Stimulated activated CD4-positive, alpha-beta T cell treated with anti-CD3 and anti-CD28 coated beads, TNF-alpha, amount 100 ng/mL, for 4 hours (primary cell): ENCODE data around the gene GPR176.

Experiments
- DNase-seq, 3 experiments: peaks; one replicate each; pipeline ENCODE4 v3.0.0-alpha.2; 2020; ENCODE audit warnings: low read depth in 3 of 3

The GPR176 gene

DNA sequence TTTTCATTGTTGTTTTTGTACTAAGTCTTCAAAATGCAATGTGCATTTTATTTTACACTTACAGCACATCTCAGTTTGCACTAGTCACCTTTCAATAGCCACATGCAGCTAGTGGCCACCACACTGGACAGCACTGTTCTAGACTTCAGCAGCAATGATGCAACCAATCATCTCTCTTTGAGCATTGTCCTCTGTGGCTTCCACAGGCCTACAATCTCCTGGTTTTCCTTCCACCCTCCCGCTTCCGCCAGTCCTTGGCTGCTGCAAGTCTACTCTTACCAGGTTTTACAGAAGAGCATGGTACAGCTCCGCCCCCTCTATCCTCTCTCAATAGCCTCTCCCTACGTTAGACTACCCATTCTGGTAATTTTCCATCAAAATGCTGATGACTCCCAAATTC is 112.3 kb downstream of the GPR176 start:
- DNase-seq, result no peak

DNA sequence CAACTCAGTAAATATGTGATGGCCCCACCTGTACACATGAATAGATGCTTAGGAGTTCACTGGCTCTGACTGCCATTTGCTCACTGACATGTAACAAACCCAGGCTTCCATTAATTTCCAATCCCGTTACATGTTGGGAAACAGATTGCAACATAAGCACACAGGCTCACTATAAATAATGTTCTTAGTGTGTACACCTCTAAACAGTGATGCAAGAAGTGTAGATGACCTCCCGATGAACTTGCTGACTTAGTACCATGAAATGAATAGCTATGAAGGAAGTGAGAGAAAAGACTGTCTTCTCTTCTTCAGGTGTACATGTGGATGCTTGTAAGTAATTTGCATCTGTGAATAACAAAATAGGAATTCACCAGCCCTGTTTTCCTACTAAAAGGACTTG is 116.0 kb downstream of the GPR176 start:
- DNase-seq, result no peak

DNA sequence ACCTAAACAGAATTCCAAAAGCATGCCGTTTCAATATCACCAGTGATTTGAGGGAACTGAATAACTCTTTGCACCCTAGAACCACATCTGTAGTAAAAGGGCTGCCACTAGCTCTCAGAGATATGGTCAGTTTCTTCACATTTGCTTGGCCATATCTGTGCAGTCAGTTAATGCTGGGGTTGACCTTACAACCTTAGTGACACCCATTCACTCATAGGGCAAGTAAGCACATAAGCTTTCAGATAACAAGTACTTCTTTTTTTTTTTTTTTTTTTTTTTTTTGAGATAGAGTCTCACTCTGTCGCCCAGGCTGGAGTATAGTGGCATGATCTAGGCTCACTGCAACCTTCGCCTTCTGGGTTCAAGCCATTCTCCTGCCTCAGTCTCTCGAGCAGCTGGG is 117.0 kb downstream of the GPR176 start:
- DNase-seq, result no peak

DNA sequence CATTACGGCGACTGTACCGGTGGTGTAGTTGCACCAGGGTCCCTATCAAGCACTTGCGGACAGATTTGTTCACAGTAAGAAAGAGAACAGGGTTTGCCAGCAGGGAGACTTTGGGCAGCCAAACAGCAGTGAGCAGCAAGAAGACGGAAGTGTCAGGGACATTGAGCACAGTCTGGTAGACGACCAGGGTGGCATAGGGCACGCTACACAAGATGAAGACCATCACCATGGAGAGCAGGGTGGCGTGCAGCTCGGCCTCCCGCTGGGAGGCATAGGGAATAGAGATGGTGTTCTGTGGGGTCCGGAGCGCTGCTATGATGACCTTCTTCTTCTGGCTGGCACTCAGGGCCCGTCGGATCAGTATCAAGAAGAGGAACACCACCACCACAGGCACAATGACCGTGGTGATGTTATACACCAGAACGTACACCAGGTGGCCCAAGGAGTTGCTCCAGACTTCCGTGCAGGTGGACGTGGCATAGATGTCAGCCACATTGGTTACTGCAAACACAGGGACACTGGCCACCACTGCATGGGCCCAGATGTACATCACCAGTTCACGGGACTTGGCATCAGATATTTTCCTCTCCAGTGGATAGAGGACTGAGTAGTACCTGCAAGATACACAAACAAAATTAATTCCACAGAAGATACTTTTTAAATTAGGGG is 118.3 kb downstream of the GPR176 start:
- DNase-seq, result no peak

DNA sequence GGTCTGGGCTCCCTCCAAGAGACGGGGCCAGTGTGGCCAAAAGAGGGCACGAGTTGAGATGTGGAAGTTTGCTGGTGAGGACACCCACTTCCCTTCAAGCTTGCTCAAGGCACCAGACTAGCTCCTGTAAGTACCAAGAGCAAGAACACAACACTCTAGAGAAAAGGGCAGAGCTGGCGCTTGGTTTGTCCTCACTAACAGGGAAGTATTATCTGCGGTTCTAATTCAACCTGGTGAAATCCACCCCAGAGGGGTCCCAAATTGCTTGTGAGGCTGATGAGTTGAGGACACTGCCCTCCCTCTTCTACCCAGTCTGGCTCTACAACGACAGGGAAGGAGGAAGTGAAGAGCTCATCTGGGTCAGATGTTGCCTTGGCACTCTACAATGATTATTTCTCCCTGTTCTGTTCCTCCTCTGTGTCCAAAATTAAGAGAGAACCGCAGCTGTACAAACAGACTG is 120.5 kb downstream of the GPR176 start:
- DNase-seq, result no peak

DNA sequence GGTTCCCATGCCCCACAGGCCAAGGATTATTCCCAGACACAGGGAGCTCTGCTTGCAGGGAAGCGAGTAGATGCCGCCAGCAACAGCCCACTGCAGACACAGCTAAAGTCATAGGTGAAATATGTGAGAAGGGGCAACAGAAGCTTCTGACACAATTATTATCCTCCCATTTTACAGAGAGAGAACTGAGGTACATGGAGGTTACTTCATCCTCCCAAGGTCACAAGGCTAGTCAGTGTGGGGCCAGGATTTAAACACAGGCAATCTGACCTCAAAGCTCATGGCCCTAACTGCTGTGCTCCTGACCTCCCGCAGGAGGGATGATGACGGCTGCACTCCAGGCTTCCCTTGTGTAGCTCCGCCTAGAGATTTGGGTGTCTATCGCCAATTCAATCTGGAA is 121.7 kb downstream of the GPR176 start:
- DNase-seq, result no peak

DNA sequence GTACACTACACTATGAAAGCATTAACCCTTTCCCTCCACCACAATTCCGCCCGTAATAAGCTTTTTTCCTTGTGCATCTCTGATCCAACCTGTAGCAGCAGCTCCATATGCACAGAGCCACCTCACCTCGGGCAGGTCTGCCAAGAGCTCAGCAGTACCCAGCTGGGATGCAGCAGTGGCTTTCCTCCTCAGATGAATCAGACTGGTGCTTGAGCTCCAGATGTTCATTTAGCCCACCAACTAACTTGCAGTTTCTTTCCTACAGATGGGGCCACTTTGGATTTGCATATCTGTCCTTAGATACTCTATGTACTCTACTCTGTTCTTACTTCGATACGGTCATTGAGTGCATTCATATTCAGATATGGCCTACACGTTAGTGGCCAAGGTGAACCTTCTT is 122.7 kb downstream of the GPR176 start:
- DNase-seq, result no peak

DNA sequence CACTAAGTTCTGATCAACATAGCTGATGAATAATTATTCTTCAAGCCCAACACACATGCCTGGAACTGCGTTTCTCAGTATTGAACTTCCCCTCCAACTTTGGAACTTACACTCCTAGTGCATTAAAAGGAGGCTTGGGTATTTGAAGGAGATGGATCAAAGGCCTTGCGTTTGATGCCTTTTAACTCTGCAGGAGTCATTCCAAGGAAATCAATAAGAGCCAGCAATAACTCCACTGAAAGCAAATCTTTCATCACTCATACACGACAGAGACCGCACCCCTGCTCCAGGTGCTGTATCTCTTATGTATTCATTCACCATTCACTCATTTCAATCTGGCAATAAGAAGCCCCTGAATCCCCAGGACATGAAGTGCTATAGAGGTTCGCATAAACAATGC is 123.5 kb downstream of the GPR176 start:
- DNase-seq, result no peak

DNA sequence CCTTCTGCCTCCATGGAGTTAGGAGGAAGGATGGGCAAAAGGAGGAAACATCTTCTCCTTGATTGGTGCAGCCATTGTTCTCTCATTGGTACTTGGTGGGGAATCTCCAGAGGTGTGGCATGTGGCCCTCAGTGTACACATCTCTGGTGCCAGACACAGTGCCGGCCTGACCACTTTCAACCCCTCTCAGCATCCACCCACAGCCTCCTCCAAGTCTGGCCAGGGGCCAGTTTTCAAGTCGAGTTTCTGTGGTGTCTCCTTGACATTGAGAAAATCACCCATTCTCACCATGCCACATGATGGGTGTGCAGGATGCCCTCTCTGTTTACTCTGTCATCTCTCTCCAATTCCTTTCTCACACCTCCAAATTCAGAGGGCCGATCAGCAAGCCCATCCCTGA is 124.6 kb downstream of the GPR176 start:
- no peak for DNase-seq

DNA sequence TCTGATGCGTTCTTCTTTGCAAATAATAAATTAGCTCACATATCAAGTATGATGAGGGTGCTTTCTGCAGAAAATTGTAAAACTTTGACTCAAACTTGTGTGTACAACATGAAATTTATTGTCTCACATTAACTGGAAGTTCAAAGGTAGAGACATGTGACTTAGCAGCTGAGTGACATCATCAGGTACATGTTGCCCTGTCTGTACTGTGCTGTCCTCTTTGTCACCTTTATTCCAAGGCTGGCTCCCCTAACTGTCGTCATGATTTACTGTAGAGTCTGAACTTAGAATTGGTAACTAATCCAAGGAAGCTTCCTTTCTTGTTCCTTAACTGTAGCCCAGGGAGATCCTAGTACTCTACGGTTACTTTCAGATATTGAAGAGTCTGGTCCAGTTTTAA is 125.1 kb downstream of the GPR176 start:
- DNase-seq, result no peak

DNA sequence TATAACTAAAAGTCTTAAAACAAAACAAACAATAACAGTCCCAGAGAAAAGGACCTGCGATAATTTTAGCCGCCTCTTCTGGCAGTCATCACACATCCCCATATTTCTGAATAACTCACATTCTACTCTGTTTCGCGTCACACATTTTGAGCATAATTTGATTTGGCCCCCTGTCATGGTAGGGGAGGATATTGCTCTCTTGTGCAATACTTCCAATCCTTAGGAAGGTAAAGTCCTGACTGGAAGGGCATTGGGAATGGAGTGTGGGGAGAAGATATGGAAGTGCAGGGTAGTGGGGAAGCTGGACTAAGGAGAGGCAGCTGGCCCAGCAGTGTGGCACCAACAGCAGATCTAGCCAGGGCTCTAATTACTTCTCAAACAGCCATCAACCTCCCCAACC is 126.1 kb downstream of the GPR176 start:
- DNase-seq, result no peak

DNA sequence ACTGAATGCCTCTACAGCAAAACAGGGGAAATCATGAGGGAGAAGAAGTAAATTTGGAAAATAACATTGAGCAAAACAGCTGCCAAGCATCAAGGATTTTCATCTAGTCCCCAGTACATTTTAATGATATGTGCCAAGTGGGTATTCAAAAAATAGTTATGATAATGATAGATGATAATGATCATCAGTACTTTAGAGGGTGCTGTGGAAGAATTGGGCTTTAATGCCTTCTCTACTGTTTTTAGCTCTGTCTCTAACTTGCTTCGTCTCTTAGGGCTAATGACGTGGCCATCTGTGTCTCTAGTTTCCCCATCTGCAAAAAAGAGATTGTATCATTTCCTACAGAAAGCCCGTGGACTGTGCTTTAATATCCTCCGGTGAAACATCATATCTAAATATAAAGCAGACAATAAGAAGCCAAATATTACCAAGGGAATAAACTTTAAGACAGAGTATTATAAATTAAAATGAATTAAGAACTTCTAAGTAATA is 127.2 kb downstream of the GPR176 start:
- DNase-seq, result no peak

DNA sequence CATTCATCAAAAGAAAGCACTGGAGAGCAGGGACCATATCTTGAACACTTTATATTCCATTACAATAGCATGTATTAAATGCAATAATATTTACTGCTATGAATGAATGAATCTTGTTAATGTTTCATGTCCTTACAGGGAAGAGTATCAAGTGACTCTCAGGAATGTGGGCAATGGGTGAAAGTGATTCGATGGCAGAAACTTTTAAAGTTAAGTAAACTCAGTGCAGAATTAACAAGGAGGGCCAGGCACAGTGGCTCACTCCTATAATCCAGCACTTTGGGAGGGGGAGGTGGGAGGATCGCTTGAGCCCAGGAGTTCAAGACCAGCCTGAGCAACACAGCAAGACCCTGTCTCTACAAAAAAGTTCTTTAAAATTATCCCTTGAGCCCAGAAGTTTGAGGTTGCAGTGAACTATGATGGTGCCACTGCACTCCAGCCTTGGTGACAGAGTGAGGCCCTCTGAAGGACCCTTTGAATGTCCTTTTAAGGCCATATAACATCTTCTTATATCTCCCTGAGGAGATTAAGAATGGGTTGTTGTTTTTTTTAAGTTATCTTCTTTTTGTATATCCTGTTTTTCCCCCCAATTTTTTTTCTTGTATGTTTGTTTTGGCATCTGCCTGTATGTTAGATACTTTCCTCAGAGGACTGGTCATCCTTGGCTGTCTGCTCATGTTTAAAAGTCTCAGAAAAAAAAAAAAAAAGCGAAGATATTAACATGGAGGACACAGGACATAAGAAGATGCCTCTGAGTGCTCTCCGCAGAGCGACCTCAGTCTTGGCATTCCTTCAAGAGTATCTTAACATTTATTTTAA is 127.8 kb downstream of the GPR176 start:
- DNase-seq, result no peak

DNA sequence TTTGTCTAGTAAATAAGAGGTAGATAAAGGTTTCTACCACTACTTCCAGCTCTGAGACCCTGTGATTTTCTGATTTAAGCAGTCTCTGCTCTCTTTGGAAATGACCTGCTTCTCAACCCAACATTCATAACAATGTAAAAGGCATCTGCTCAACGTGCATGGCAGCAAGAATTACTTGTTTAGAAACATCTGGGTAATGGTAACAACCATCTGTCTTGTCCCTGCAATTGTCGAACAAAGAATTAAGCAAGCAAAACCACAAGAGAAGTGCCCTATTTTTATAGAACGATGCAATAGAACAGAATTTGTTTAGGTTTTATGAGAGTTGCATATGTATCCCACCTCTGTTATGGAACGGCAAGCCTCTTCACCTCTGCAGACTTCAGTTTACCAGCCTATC is 130.3 kb downstream of the GPR176 start:
- DNase-seq, result no peak

DNA sequence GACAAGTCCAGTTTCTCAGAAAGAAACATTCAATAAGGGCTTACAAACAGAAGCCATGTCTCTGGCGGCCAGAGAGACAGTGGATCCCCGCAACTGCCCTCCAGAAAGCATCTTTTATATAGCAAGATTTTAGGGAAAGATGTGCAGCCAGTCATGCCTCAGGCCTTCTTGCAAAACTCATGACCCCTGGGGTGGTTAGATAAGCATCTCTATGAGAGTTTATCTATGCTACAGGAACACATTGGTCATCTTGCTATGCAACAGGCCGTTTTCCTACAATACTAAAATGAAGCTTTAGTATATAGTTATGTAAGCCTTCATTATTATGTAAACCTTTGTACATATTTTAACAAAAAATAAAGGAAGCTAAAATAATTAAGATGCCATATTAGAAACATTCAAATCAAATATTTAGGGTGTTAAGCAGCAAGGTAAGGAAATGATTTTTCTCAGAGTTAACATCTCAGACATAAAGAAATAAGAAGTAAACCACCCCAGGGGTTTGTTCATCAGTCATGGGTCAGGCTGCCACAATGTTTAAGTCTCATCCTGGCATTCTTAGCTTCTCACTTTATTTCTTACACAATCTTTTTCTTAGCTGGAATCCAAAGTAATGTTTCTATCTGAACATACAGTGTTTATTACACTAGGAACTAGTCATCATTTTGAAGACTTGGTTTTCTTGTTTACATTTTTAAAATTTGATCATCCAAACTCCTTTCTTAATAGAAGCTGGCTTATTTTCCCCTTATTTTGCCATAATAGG is 131.1 kb downstream of the GPR176 start:
- DNase-seq, result no peak

DNA sequence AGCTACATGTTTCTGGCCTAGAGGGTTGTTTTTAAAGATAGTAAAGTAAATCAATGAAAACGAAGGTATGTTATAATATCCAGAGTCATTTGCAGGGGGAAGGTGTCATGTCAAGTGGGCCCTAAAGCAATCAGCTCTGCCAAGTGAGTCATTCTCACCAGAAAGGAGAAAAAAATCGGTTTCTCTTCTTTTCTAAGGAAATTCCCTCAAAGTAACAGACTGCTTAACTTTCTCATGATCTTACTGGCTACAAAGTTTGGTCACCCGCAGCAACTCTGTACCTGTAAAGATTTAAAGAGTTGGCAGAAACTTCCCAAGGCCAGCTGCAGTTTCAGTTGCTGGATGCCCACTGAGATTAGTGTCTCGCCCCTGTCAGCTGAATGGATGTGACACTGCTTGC is 132.0 kb downstream of the GPR176 start:
- no peak for DNase-seq

DNA sequence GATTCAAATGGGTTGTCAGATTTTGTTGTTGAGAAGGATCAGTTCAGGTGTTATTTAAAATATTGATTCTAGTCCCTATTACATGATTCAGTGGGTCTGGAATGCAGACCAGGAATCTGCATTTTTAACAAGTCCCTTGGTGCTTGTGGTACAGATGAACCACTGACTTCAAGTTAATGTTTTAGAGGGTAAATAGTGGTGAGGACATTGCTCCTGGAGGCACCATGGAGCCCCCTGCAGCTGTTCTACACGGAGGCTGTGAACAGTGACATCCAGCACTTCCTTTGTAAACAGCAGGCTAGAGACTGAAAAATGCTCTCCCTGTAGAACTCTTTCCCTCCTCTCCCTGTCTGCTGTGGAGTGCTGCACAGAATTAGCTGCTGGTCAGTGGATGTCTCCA is 132.6 kb downstream of the GPR176 start:
- DNase-seq, result no peak

DNA sequence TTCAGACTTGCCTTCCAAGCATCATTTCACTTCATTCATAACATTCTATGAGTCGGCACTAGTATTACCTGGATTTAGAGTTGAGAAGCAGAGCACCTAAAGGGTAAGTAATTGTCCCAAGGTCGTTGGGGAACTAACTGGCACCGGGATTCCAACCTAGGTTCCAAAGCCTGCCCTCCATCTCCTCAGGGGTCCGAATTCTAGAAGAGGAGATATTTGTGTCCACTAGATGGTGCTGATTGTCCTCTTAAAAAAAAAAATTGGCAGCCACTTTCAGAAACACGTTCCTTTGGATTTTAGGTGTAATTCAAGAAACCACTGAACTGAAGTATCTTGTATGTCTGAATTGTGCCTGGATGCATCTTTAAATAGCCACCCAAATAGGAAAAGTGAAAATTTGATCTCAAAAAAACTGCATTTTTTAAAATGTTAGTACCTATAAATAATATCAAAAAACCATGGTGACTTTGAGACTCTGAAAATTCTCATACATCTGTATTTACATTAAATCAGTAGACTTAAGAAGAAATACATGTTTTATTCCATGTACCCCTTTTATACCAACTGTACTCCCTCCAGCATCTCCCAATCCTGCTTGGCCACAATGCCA is 133.5 kb downstream of the GPR176 start:
- no peak for DNase-seq

DNA sequence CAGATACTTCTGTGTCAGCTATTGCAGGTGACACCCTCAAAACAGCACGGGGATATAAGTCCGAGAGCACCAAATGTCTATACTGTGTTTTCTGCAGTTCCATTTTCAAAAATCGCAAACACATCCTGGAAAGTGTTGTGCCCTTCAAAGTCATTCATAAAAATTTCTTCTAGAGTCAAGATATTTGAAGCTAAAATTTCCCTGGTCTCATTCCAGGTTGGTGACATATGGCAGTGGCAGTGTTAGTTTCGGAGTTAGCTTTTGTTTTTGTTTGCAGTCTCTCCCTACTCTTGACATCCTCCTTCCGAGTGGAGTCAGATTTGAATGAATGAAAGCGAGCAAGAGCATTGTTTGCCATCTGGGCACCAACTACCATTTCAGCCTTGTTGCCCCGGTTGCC is 134.2 kb downstream of the GPR176 start:
- DNase-seq, result no peak

DNA sequence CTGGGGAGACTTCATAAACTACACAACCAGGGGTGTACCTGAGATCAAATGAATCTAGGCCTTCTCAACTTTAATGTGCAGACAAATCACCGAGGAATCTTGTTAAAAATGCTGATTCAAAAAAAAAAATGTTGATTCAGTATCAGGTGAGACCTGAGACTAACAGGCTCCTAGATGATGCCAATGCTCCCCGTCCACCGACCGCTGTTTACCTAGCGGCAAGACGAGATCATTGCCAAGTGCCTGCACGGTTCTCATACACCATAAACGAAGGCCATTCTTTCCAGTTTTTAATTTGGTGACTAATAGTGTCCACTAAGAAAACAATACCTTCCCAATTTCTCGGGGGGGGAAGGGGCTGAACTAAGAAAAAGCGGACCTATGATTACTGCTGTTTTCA is 134.9 kb downstream of the GPR176 start:
- DNase-seq, result no peak

DNA sequence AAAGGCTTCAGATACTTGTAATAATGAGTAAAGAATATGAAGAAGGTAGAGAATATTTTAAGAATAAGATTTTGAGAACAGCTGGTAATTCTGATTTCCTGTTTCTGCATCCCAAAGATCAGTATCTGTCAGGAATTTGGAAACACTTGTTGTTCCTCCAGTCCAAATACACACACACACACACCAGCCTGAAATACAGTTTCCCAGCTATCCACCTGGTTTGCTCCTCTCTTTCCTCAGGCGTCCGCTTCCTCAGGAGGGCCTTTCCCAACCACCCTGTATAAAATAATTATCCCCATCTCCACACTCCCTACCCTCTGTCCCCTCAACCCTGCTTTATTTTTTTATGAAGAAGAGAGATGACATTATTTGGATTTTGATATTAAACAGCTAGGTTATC is 135.4 kb downstream of the GPR176 start:
- DNase-seq, result no peak

DNA sequence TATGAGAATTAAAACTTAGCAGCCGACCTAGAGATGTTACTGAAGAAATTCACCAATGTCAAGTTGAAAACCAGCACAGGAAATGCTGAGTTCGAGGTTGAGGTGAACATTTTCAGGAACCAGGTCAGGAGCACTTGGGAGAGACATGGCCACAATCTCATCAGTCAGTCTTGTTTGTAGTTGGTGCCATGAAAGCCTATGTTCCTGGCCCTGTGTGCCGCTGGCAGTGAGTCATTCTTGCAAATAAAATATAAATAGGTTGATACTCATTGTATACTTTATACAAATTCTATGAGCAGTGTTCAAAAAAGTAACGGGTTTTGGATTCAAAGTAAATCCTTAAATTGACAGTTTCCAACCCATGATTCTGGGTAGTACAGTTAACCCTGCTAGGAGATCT is 135.9 kb downstream of the GPR176 start:
- DNase-seq, result no peak
